Measurements from ENCODE around the gene EPSTI1. TPM values are rescaled to one million over a fixed set of nuclear protein-coding genes. Genes with fewer than 3 reads are reported as not detected.

The EPSTI1 gene
- polyA plus RNA-seq, 1 donor from 2014 or later = not detected

- no peaks in the 10 kb centered on the region for H3F3A ChIP-seq (ENCODE audit: insufficient read depth, low read length, poor library complexity, severe bottlenecking)
- H3K9me3 ChIP-seq (ENCODE audit: low read length) = no peaks in the 10 kb centered on the region
- H2AFZ ChIP-seq (ENCODE audit: low read depth, low read length) = no peak overlapping the region
- TF ChIP-seq RAD21 (conservative IDR thresholded peaks at IDR 0.05) = no peak
- no peak for TF ChIP-seq REST (IDR thresholded peaks at IDR 0.05; ENCODE audit: borderline replicate concordance)
- no peak for TF ChIP-seq EP300 (conservative IDR thresholded peaks at IDR 0.05; ENCODE audit: poor library complexity, severe bottlenecking)
- TF ChIP-seq MXI1 (conservative IDR thresholded peaks at IDR 0.05; ENCODE audit: poor library complexity, severe bottlenecking) = no peak
- TF ChIP-seq TAF1 (IDR thresholded peaks at IDR 0.05; ENCODE audit: low read depth) = no peak
- TF ChIP-seq EZH2 (IDR thresholded peaks at IDR 0.05; ENCODE audit: borderline replicate concordance, insufficient read depth, low read length, poor library complexity, severe bottlenecking) = no peak
- TF ChIP-seq POLR2AphosphoS5 (IDR thresholded peaks at IDR 0.05) = no peak
- no peak for TF ChIP-seq SMC3 (conservative IDR thresholded peaks at IDR 0.05; ENCODE audit: poor library complexity)
- no peak for TF ChIP-seq CTCF (IDR thresholded peaks at IDR 0.05; ENCODE audit: poor library complexity, severe bottlenecking)
- H3K4me3 ChIP-seq (ENCODE audit: low read length) = no peak overlapping the region
- no peaks in the 10 kb centered on the region for H4K20me1 ChIP-seq (ENCODE audit: insufficient read depth)
- H3K27me3 ChIP-seq (ENCODE audit: insufficient read depth, low read depth, low read length) = peaks cover 5% of the 10 kb centered on the region
- no peaks in the 10 kb centered on the region for H3K36me3 ChIP-seq (ENCODE audit: insufficient read depth, low read length)
- H3K79me2 ChIP-seq (replicated peaks; ENCODE audit: insufficient read depth, low read length) = no peaks in the 10 kb centered on the region
- H3K4me2 ChIP-seq (ENCODE audit: low read length) = no peak overlapping the region
- H3K9me2 ChIP-seq (ENCODE audit: insufficient read depth, low read length) = no peaks in the 10 kb centered on the region
- no peak overlapping the region for H3K27ac ChIP-seq (ENCODE audit: low read length)
- no peak overlapping the region for H3K9ac ChIP-seq (ENCODE audit: low read length)
Measured at GRCh38 chr13:42997381-42997780, 5.3 kb upstream of the EPSTI1 start.

- Histone ChIP-seq H3K9me2 (ENCODE audit: insufficient read depth, low read length) (no peaks in the 10 kb centered on the region), H2AFZ (ENCODE audit: low read depth, low read length) (no peak overlapping the region), H3K9me3 (ENCODE audit: low read length) (no peaks in the 10 kb centered on the region), H3K36me3 (ENCODE audit: insufficient read depth, low read length) (no peaks in the 10 kb centered on the region), H3K79me2 (replicated peaks; ENCODE audit: insufficient read depth, low read length) (no peaks in the 10 kb centered on the region), H3K27me3 (ENCODE audit: insufficient read depth, low read depth, low read length) (peaks cover 9% of the 10 kb centered on the region), H3K4me3 (ENCODE audit: low read length) (no peak overlapping the region), H4K20me1 (ENCODE audit: insufficient read depth) (no peaks in the 10 kb centered on the region), H3K9ac (ENCODE audit: low read length) (no peak overlapping the region), H3F3A (ENCODE audit: insufficient read depth, low read length, poor library complexity, severe bottlenecking) (no peaks in the 10 kb centered on the region), H3K4me2 (ENCODE audit: low read length) (no peak overlapping the region), H3K27ac (ENCODE audit: low read length) (no peak overlapping the region)
- no peak for TF ChIP-seq POLR2AphosphoS5 (IDR thresholded peaks at IDR 0.05)
- TF ChIP-seq EP300 (conservative IDR thresholded peaks at IDR 0.05; ENCODE audit: poor library complexity, severe bottlenecking) = no peak
- TF ChIP-seq CTCF (IDR thresholded peaks at IDR 0.05; ENCODE audit: poor library complexity, severe bottlenecking) = no peak
- no peak for TF ChIP-seq SMC3 (conservative IDR thresholded peaks at IDR 0.05; ENCODE audit: poor library complexity)
Measured at GRCh38 chr13:42996584-42996983, 4.5 kb upstream of the EPSTI1 start.
